IMR-90 (cell line): ENCODE results near the gene XIAP. TPM values are rescaled to one million over a fixed set of nuclear protein-coding genes. Genes with fewer than 3 reads are reported as not detected.

Experiments used
- ATAC-seq: fragments of 200-7000 bp; cut with Tn5 transposase; 2 replicates; pipeline ENCODE4 v1.9.1; 2020; ENCODE audit warnings: low read depth, mild to moderate bottlenecking, moderate library complexity
- BruUV-seq: library from RNA; stranded (reverse); fragments of 400-500 nt; replicated peaks from 2 replicates; lab custom pipeline; 2021; lab: Mats Ljungman, UMichigan
- CTCF ChIA-PET: fragments of 300-600 bp; formaldehyde crosslinking; extraction: SDS; loops from one replicate; lab custom pipeline; 2021; ENCODE audit warnings: antibody characterized with exemption; lab: Yijun Ruan, JAX
- POLR2A ChIA-PET: fragments of 300-600 bp; sonication (Branson Sonifier 250); formaldehyde crosslinking; loops from one replicate; lab custom pipeline; 2022; ENCODE audit warnings: antibody characterized with exemption; ENCODE audit not compliant: unreplicated experiment; lab: Charles Lee
- DNase-seq: peaks from one replicate; pipeline ENCODE4 v3.0.0; 2013
- H2AFZ ChIP-seq: replicated peaks from 2 replicates; pipeline ENCODE3; 2013; ENCODE audit warnings: low read length, mild to moderate bottlenecking; ENCODE audit not compliant: poor library complexity
- H2AK5ac ChIP-seq: 2 replicates; pipeline ENCODE4 v1.6.1; 2013; ENCODE audit warnings: low read depth, low read length, inconsistent platforms
- H2AK9ac ChIP-seq: replicated peaks from 2 replicates; pipeline ENCODE3; 2013; ENCODE audit warnings: mild to moderate bottlenecking, low read depth, low read length, moderate library complexity; ENCODE audit not compliant: poor library complexity
- H2BK120ac ChIP-seq: 2 replicates; pipeline ENCODE4 v1.6.1; 2013; ENCODE audit warnings: low read depth, low read length, inconsistent platforms
- H2BK15ac ChIP-seq: 3 replicates; pipeline ENCODE4 v1.6.1; 2013; ENCODE audit warnings: low read depth, low read length, inconsistent platforms
- H2BK20ac ChIP-seq: 2 replicates; pipeline ENCODE4 v1.6.1; 2013; ENCODE audit warnings: low read depth, mild to moderate bottlenecking, inconsistent platforms, low read length, moderate library complexity
- H2BK5ac ChIP-seq: 2 replicates; pipeline ENCODE4 v1.6.1; 2013; ENCODE audit warnings: mild to moderate bottlenecking, low read depth, low read length, inconsistent platforms; ENCODE audit not compliant: poor library complexity, severe bottlenecking
- H3K14ac ChIP-seq: replicated peaks from 2 replicates; pipeline ENCODE4 v1.6.1; 2013; ENCODE audit warnings: low read depth, low read length, inconsistent platforms
- H3K18ac ChIP-seq: 2 replicates; pipeline ENCODE4 v1.6.1; 2013; ENCODE audit warnings: low read depth, low read length, control low read depth
- H3K23ac ChIP-seq: 2 replicates; pipeline ENCODE4 v1.6.1; 2013; ENCODE audit warnings: low read depth, low read length, inconsistent platforms
- H3K27ac ChIP-seq: 2 replicates; pipeline ENCODE4 v1.5.1; 2013; ENCODE audit warnings: mild to moderate bottlenecking, control low read depth, low read length; ENCODE audit not compliant: insufficient read depth
- H3K27me3 ChIP-seq: 2 replicates; pipeline ENCODE4 v1.6.1; 2013; ENCODE audit warnings: low read length; ENCODE audit not compliant: control insufficient read depth, insufficient read depth
- H3K36me3 ChIP-seq: 2 replicates; pipeline ENCODE4 v1.6.1; 2013; ENCODE audit warnings: low read length, mixed read lengths; ENCODE audit not compliant: control insufficient read depth, insufficient read depth
- H3K4ac ChIP-seq: 2 replicates; pipeline ENCODE4 v1.6.1; 2013; ENCODE audit warnings: low read depth, low read length, inconsistent platforms
- H3K4me1 ChIP-seq: 2 replicates; pipeline ENCODE4 v1.6.1; 2013; ENCODE audit warnings: low read length, mixed read lengths; ENCODE audit not compliant: control insufficient read depth, insufficient read depth
- H3K4me2 ChIP-seq: 2 replicates; pipeline ENCODE4 v1.6.1; 2013; ENCODE audit warnings: low read depth, mild to moderate bottlenecking, control low read depth, low read length, moderate library complexity
- H3K4me3 ChIP-seq: 2 replicates; pipeline ENCODE4 v1.5.1; 2013; ENCODE audit warnings: low read depth, mild to moderate bottlenecking, control low read depth, low read length, moderate library complexity; ENCODE audit not compliant: insufficient read depth
- H3K56ac ChIP-seq: 2 replicates; pipeline ENCODE4 v1.6.1; 2013; ENCODE audit warnings: low read length, inconsistent platforms; ENCODE audit not compliant: insufficient read depth; ENCODE audit errors: extremely low read depth
- H3K79me1 ChIP-seq, 2 experiments: 2 replicates each; pipeline ENCODE4 v1.6.1; 2013; ENCODE audit warnings: low read length in 2 of 2, inconsistent platforms in 1 of 2, low read depth in 1 of 2
- H3K9ac ChIP-seq: 2 replicates; pipeline ENCODE4 v1.6.1; 2013; ENCODE audit warnings: low read depth, low read length, control low read depth
- H3K9me1 ChIP-seq: 2 replicates; pipeline ENCODE4 v1.6.1; 2013; ENCODE audit warnings: low read length, inconsistent platforms; ENCODE audit not compliant: insufficient read depth
- H3K9me3 ChIP-seq: 2 replicates; pipeline ENCODE4 v1.6.1; 2013; ENCODE audit warnings: low read length; ENCODE audit not compliant: control insufficient read depth, insufficient read depth
- H4K20me1 ChIP-seq: 2 replicates; pipeline ENCODE4 v1.6.1; 2013; ENCODE audit warnings: low read length, inconsistent platforms; ENCODE audit not compliant: insufficient read depth
- H4K5ac ChIP-seq: 2 replicates; pipeline ENCODE4 v1.6.1; 2013; ENCODE audit warnings: mild to moderate bottlenecking, low read depth, low read length, control low read depth
- H4K8ac ChIP-seq, 2 experiments: 2 replicates each; pipeline ENCODE4 v1.6.1; 2013; ENCODE audit warnings: low read depth in 2 of 2, low read length in 2 of 2, control low read depth in 1 of 2, inconsistent platforms in 1 of 2
- H4K91ac ChIP-seq: 2 replicates; pipeline ENCODE4 v1.6.1; 2013; ENCODE audit warnings: low read depth, low read length, inconsistent platforms; ENCODE audit not compliant: insufficient read depth
- CHD1 ChIP-seq: IDR thresholded peaks from 2 replicates; pipeline ENCODE4 v1.6.1; 2012; ENCODE audit warnings: low read depth, low read length, improper control_type of control experiment
- NFE2L2 ChIP-seq: fragments of 150-350 bp; IDR thresholded peaks from 2 replicates; pipeline ENCODE4 v1.6.1; 2016; ENCODE audit warnings: low read depth, mild to moderate bottlenecking, low read length
- RAD21 ChIP-seq: IDR thresholded peaks from 2 replicates; pipeline ENCODE4 v1.6.1; 2012; ENCODE audit warnings: low read length, improper control_type of control experiment
- RFX5 ChIP-seq: IDR thresholded peaks from 2 replicates; pipeline ENCODE4 v1.8.0; 2012; ENCODE audit warnings: low read depth, mild to moderate bottlenecking, low read length, moderate library complexity
- SMC3 ChIP-seq: fragments of 150-350 bp; IDR thresholded peaks from 2 replicates; pipeline ENCODE4 v1.6.1; 2016; ENCODE audit warnings: low read depth, mild to moderate bottlenecking, antibody characterized with exemption, low read length, moderate library complexity
- WGBS, 2 experiments: methylation state at CpG; one replicate each; pipeline versions ENCODE4 v1.1.5 to v1.1.7; 2013; ENCODE audit warnings: missing lambda C conversion rate in 2 of 2; ENCODE audit not compliant: insufficient read length in 1 of 2; ENCODE audit errors: extremely low coverage in 2 of 2; 5-methylcytosine and 5-hydroxymethylcytosine counted together
- dilution Hi-C: fragments of 300-500 bp; cut with HindIII; formaldehyde crosslinking; loops from one replicate; pipeline ENCODE4 v1.14.3; 2018; ENCODE audit warnings: low sequenced_read_pairs; ENCODE audit not compliant: unreplicated experiment
- in situ Hi-C: fragments of 300-500 bp; cut with MboI; formaldehyde crosslinking; loops from 3 replicates; pipeline ENCODE4 v1.14.3; 2019; ENCODE audit warnings: low sequenced_read_pairs, inconsistent platforms, mixed read lengths
- intact Hi-C: fragments of 100-400 bp; cut with micrococcal nuclease; formaldehyde crosslinking; loops from 2 replicates; pipeline ENCODE4 v1.10.0; 2022
- polyA plus RNA-seq, 3 experiments: library from polyadenylated mRNA; depleted of rRNA; stranded (reverse); fragments of >200 nt; gene quantifications; 2 replicates each; pipeline ENCODE4 v1.2.3, GENCODE V29; 2012; ENCODE audit warnings: low replicate concordance in 1 of 3
- total RNA-seq: library from RNA; depleted of rRNA; stranded (reverse); fragments of >200 nt; gene quantifications from 2 replicates; pipeline ENCODE4 v1.2.3, GENCODE V29; 2012
- TF ChIP-seq, protein P1 (sequence below): conservative IDR thresholded peaks from 2 replicates; pipeline ENCODE4 v1.5.1; 2012; ENCODE audit warnings: mild to moderate bottlenecking, low read depth, low read length, improper control_type of control experiment

The XIAP gene
- total and polyA plus RNA-seq, 2 of the 4 experiments (the other 2 are of a cell fraction) = 8.1 to 17.4 TPM

DNA sequence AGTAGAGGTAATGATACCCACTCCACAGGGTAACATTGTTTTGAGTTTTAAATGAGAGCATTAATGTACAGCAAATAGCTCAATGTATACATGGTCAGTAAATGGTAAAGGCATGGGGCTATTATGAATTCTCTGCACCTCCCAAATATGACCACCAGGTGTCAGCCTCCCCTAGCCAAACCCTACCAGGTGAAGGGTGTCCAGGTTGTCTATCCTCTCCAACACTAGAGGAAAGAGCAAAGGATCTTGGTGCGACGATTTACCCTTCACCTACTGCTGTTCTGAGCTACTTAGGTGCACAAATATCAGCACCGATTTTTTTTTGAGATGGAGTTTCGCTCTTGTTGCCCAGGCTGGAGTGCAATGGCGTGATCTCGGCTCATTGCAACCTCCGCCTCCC, 26.5 kb upstream of the XIAP start:
- no peak overlapping the region for H3K23ac ChIP-seq
- no peaks in the 10 kb centered on the region for H4K20me1 ChIP-seq
- H2BK15ac ChIP-seq = no peak overlapping the region
- no peak overlapping the region for H2AK5ac ChIP-seq
- no peak overlapping the region for H3K9ac ChIP-seq
- no peak overlapping the region for H2BK5ac ChIP-seq
- intact Hi-C loops (loop anchor here (1.0 to 2.0 kb wide), 3 partner anchors 45 to 185 kb away; no protein-coding TSS in a partner anchor), in situ Hi-C loops (no loop called here), dilution Hi-C loops (no loop called here)
- no peaks in the 10 kb centered on the region for H3K4me1 ChIP-seq
- no peaks in the 10 kb centered on the region for H3K9me3 ChIP-seq
- H4K8ac ChIP-seq = no peak overlapping the region
- POLR2A ChIA-PET = no interaction called here
- CTCF ChIA-PET = interaction anchor here (0.6 to 1.6 kb wide), 9 partner anchors 9 to 531 kb away, joined by 3 to 6 read pairs (median 4); no protein-coding TSS in a partner anchor
- H3K56ac ChIP-seq = no peak overlapping the region
- no peak overlapping the region for H3K18ac ChIP-seq
- peak; percentile 89 for ATAC-seq
- H2AFZ ChIP-seq = no peak overlapping the region
- H2BK120ac ChIP-seq = no peak overlapping the region
- H4K5ac ChIP-seq = no peak overlapping the region
- H3K14ac ChIP-seq = no peak overlapping the region
- no TSS peak for BruUV-seq
- no peaks in the 10 kb centered on the region for H3K36me3 ChIP-seq
- H3K4ac ChIP-seq = no peak overlapping the region
- no peak overlapping the region for H3K4me2 ChIP-seq
- H3K79me1 ChIP-seq = no peaks in the 10 kb centered on the region
- H2AK9ac ChIP-seq = no peak overlapping the region
- WGBS, 2 experiments = no CpG with 5 or more reads among the region's 7 CpGs
- no peak overlapping the region for H3K4me3 ChIP-seq
- no peak overlapping the region for H3K27ac ChIP-seq
- TF ChIP-seq RAD21 = peak; percentile 85
- TF ChIP-seq, protein P1, sequence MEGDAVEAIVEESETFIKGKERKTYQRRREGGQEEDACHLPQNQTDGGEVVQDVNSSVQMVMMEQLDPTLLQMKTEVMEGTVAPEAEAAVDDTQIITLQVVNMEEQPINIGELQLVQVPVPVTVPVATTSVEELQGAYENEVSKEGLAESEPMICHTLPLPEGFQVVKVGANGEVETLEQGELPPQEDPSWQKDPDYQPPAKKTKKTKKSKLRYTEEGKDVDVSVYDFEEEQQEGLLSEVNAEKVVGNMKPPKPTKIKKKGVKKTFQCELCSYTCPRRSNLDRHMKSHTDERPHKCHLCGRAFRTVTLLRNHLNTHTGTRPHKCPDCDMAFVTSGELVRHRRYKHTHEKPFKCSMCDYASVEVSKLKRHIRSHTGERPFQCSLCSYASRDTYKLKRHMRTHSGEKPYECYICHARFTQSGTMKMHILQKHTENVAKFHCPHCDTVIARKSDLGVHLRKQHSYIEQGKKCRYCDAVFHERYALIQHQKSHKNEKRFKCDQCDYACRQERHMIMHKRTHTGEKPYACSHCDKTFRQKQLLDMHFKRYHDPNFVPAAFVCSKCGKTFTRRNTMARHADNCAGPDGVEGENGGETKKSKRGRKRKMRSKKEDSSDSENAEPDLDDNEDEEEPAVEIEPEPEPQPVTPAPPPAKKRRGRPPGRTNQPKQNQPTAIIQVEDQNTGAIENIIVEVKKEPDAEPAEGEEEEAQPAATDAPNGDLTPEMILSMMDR = peak; percentile 68
- TF ChIP-seq RFX5 = no peak
- no peak for TF ChIP-seq CHD1
- no peak for TF ChIP-seq NFE2L2
- peak; percentile 61 for TF ChIP-seq SMC3
- peak; percentile 39 for DNase-seq
- no peak overlapping the region for H2BK20ac ChIP-seq
- H3K27me3 ChIP-seq = no peaks in the 10 kb centered on the region
- H3K9me1 ChIP-seq = no peaks in the 10 kb centered on the region
- no peak overlapping the region for H4K91ac ChIP-seq
